CD14-positive monocyte (primary cell): ENCODE measurements around the gene RTL10. TPM values are rescaled to one million over a fixed set of nuclear protein-coding genes. Genes with fewer than 3 reads are reported as not detected.
A peak's percentile ranks its signal among the peaks of the same experiment; 100 is the strongest.

Source experiments
- DNase-seq, 3 donors: peaks; one replicate each; pipeline ENCODE4 v3.0.0-alpha.2; 2011 to 2022
- H2AFZ ChIP-seq: 2 replicates; pipeline ENCODE4 v1.6.0; 2012; ENCODE audit warnings: mild to moderate bottlenecking, low read depth, low read length, inconsistent platforms; ENCODE audit not compliant: insufficient read depth, poor library complexity, severe bottlenecking
- H3K27ac ChIP-seq, 2 donors: 1 replicate in 1 of 2; 2 replicates in 1 of 2; pipeline ENCODE4 v1.5.1; 2012 to 2013; ENCODE audit warnings: low read length in 2 of 2, control low read depth in 1 of 2, inconsistent platforms in 1 of 2, low read depth in 1 of 2, mild to moderate bottlenecking in 1 of 2
- H3K27me3 ChIP-seq, 2 donors: one replicate each; pipeline versions ENCODE4 v1.6.0 to v1.6.1; 2011 to 2013; ENCODE audit warnings: low read length in 2 of 2; ENCODE audit not compliant: control insufficient read depth in 2 of 2, insufficient read depth in 2 of 2
- H3K36me3 ChIP-seq, 2 donors: replicated peaks in 1 of 2; 1 replicate in 1 of 2; 2 replicates in 1 of 2; pipeline versions ENCODE4 v1.5.1 to v1.6.1; 2012 to 2013; ENCODE audit warnings: low read length in 2 of 2, control low read depth in 1 of 2, inconsistent platforms in 1 of 2, mild to moderate bottlenecking in 1 of 2; ENCODE audit not compliant: insufficient read depth in 2 of 2, control insufficient read depth in 1 of 2
- H3K4me1 ChIP-seq, 2 donors: 1 replicate in 1 of 2; 2 replicates in 1 of 2; pipeline versions ENCODE4 v1.5.1 to v1.6.1; 2012 to 2013; ENCODE audit warnings: low read length in 2 of 2, control low read depth in 1 of 2, inconsistent platforms in 1 of 2, mild to moderate bottlenecking in 1 of 2, moderate library complexity in 1 of 2; ENCODE audit not compliant: insufficient read depth in 2 of 2, control insufficient read depth in 1 of 2
- H3K4me2 ChIP-seq: replicated peaks from 2 replicates; pipeline ENCODE3; 2012; ENCODE audit warnings: low read length, moderate library complexity, mild to moderate bottlenecking; ENCODE audit not compliant: poor library complexity, severe bottlenecking; ENCODE audit errors: extremely low read depth
- H3K4me3 ChIP-seq, 3 experiments: fragments of 200-600 bp in 1 of 3; sonication (generic) in 1 of 3; replicated peaks in 1 of 3; 1 replicate in 2 of 3; 2 replicates in 1 of 3; pipeline ENCODE4 v1.5.1; 2011 to 2013; ENCODE audit warnings: low read length in 3 of 3, mild to moderate bottlenecking in 3 of 3, control low read depth in 2 of 3, low read depth in 2 of 3, inconsistent platforms in 1 of 3, moderate library complexity in 1 of 3
- H3K79me2 ChIP-seq: 2 replicates; pipeline ENCODE4 v1.6.0; 2012; ENCODE audit warnings: mild to moderate bottlenecking, control low read depth, inconsistent platforms, low read length, moderate library complexity; ENCODE audit not compliant: insufficient read depth
- H3K9ac ChIP-seq: 2 replicates; pipeline ENCODE4 v1.6.0; 2017; ENCODE audit warnings: low read length, mild to moderate bottlenecking; ENCODE audit not compliant: insufficient read depth, poor library complexity, severe bottlenecking
- H3K9me3 ChIP-seq, 2 donors: replicated peaks in 1 of 2; 1 replicate in 1 of 2; 2 replicates in 1 of 2; pipeline versions ENCODE4 v1.5.1 to v1.6.1; 2012 to 2013; ENCODE audit warnings: low read length in 2 of 2, control low read depth in 1 of 2; ENCODE audit not compliant: control insufficient read depth in 1 of 2, insufficient read depth in 1 of 2
- H4K20me1 ChIP-seq: 2 replicates; pipeline ENCODE4 v1.6.0; 2012; ENCODE audit warnings: mild to moderate bottlenecking, low read length, control low read depth, moderate library complexity; ENCODE audit not compliant: insufficient read depth
- H3K27ac Mint-ChIP-seq, 7 donors: one replicate each; pipeline ENCODE4 v1.8.0; 2020; ENCODE audit warnings: mild to moderate bottlenecking in 7 of 7, mixed read lengths in 7 of 7, moderate library complexity in 6 of 7, inconsistent platforms in 2 of 7
- H3K27me3 Mint-ChIP-seq, 3 donors: one replicate each; pipeline ENCODE4 v1.8.0; 2021 to 2022; ENCODE audit warnings: low read depth in 3 of 3, mild to moderate bottlenecking in 3 of 3, mixed read lengths in 3 of 3, moderate library complexity in 3 of 3, inconsistent platforms in 1 of 3
- H3K36me3 Mint-ChIP-seq, 2 donors: one replicate each; pipeline ENCODE4 v1.8.0; 2020; ENCODE audit warnings: mixed read lengths in 2 of 2, inconsistent platforms in 1 of 2, mild to moderate bottlenecking in 1 of 2
- H3K4me1 Mint-ChIP-seq: one replicate; pipeline ENCODE4 v1.8.0; 2020; ENCODE audit warnings: mild to moderate bottlenecking, mixed read lengths
- H3K4me3 Mint-ChIP-seq, 2 donors: one replicate each; pipeline ENCODE4 v1.8.0; 2020; ENCODE audit warnings: mild to moderate bottlenecking in 2 of 2, mixed read lengths in 2 of 2, moderate library complexity in 1 of 2
- H3K9me3 Mint-ChIP-seq, 7 donors: one replicate each; pipeline ENCODE4 v1.8.0; 2020 to 2022; ENCODE audit warnings: mixed read lengths in 7 of 7, mild to moderate bottlenecking in 6 of 7, moderate library complexity in 6 of 7, inconsistent platforms in 2 of 7
- WGBS: methylation state at CpG from one replicate; pipeline ENCODE4 v1.1.5; 2013; ENCODE audit warnings: missing lambda C conversion rate; ENCODE audit not compliant: insufficient coverage; 5-methylcytosine and 5-hydroxymethylcytosine counted together
- intact Hi-C, 2 donors: fragments of 100-400 bp; cut with micrococcal nuclease; formaldehyde crosslinking; loops; one replicate each; pipeline versions ENCODE4 v1.15.0 to v1.15.1; 2023
- polyA plus RNA-seq, 3 donors: library from polyadenylated mRNA; depleted of rRNA in 1 of 3; unstranded in 2 of 3; stranded (reverse) in 1 of 3; fragments of 300-500 nt in 2 of 3; fragments of >200 nt in 1 of 3; fragmentation: Illumina TruSeq in 2 of 3; gene quantifications; 1 replicate in 2 of 3; 2 replicates in 1 of 3; pipeline ENCODE4 v1.2.3, GENCODE V29; 2012 to 2021
- TF ChIP-seq, protein P1 (sequence below): fragments of 200-600 bp; IDR thresholded peaks from one replicate; pipeline ENCODE4 v1.8.0; 2022; ENCODE audit warnings: antibody characterized with exemption, mild to moderate bottlenecking

The RTL10 gene
- polyA plus RNA-seq, 3 donors: 1.4 to 6.5 (median 1.5) TPM

- intact Hi-C loops: no loop called here
- Histone ChIP-seq H4K20me1 (no peaks in the 10 kb centered on the region), H3K79me2 (no peaks in the 10 kb centered on the region), H3K36me3 (peaks cover 24 to 54% of the 10 kb centered on the region in 2 donors), H3K4me2 (no peak overlapping the region), H3K9ac (no peak overlapping the region), H3K27me3 (no peaks in the 10 kb centered on the region), H3K9me3 (no peaks in the 10 kb centered on the region), H3K4me3 (no peak overlapping the region), H2AFZ (no peak overlapping the region), H3K27ac (no peak overlapping the region), H3K4me1 (no peaks in the 10 kb centered on the region)
- Mint-ChIP-seq H3K9me3 (no peaks in the 10 kb centered on the region), H3K27ac (no peak overlapping the region), H3K4me3 (no peak overlapping the region), H3K36me3 (peaks cover 7 to 43% of the 10 kb centered on the region in 2 donors), H3K27me3 (no peaks in the 10 kb centered on the region), H3K4me1 (no peaks in the 10 kb centered on the region)
- TF ChIP-seq, protein P1, sequence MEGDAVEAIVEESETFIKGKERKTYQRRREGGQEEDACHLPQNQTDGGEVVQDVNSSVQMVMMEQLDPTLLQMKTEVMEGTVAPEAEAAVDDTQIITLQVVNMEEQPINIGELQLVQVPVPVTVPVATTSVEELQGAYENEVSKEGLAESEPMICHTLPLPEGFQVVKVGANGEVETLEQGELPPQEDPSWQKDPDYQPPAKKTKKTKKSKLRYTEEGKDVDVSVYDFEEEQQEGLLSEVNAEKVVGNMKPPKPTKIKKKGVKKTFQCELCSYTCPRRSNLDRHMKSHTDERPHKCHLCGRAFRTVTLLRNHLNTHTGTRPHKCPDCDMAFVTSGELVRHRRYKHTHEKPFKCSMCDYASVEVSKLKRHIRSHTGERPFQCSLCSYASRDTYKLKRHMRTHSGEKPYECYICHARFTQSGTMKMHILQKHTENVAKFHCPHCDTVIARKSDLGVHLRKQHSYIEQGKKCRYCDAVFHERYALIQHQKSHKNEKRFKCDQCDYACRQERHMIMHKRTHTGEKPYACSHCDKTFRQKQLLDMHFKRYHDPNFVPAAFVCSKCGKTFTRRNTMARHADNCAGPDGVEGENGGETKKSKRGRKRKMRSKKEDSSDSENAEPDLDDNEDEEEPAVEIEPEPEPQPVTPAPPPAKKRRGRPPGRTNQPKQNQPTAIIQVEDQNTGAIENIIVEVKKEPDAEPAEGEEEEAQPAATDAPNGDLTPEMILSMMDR: no peak
- no peak for DNase-seq
- 96% methylated on average over 10 of the region's 12 CpGs for WGBS
Measured at GRCh38 chr22:19875061-19875530, 20.4 kb upstream of the RTL10 start.

DNA sequence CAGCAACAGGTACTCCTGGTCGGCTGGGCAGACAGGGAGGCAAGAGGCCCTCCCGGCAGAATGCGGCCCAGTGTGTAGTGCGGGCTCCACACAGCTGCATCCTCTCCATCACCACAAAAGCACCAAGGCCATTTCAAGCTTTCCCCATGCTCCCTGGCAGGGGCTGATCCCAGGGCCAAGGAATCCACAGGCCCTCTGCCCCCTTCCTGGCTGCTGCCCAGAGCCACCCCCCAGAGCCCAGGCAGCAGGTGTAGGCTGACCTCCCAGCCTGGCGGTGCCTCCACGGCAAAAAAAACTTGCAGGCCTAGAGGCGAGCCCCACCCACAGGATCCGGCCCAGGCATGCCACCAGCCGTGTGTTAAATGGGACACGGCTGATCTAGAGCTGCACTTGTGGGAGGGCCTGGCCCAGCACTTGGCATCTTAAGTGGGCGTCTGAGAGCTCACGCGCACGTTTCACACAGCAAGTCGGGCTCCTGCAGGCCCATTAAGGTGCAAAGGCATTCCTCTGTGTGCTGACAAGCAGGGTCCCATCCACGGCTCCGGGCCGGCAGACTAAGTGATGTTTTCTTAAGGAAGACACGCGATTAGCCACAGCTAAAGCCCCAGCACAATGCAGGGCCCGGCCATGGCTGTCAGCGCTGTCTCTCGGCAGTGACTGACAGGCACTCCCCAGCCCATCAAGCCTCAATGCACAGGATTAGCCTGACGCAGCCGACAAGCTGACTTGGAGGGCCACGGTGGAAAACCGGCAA, 19.8 kb upstream of the RTL10 start:
- Histone ChIP-seq H3K4me2 (no peak overlapping the region), H3K4me3 (no peak overlapping the region), H4K20me1 (no peaks in the 10 kb centered on the region), H2AFZ (no peak overlapping the region), H3K79me2 (no peaks in the 10 kb centered on the region), H3K9me3 (no peaks in the 10 kb centered on the region), H3K27ac (no peak overlapping the region), H3K36me3 (peaks cover 21 to 49% of the 10 kb centered on the region in 2 donors), H3K9ac (no peak overlapping the region), H3K4me1 (no peaks in the 10 kb centered on the region), H3K27me3 (no peaks in the 10 kb centered on the region)
- no peaks in the 10 kb centered on the region for H3K27me3 Mint-ChIP-seq
- no peak overlapping the region for H3K4me3 Mint-ChIP-seq
- no peak for DNase-seq
- 93% methylated on average over 26 of the region's 27 CpGs for WGBS
- no peaks in the 10 kb centered on the region for H3K9me3 Mint-ChIP-seq
- no peaks in the 10 kb centered on the region for H3K4me1 Mint-ChIP-seq
- H3K27ac Mint-ChIP-seq: peak overlapping the region in 1 of 7 donors; percentile 19
- TF ChIP-seq, protein P1: no peak
- peaks cover 5 to 37% of the 10 kb centered on the region in 2 donors for H3K36me3 Mint-ChIP-seq
- intact Hi-C loops: no loop called here
